PC-3 (cell line): ENCODE measurements around the gene SLC25A29. TPM values are rescaled to one million over a fixed set of nuclear protein-coding genes. Genes with fewer than 3 reads are reported as not detected.

Source experiments
- ATAC-seq: fragments of 200-7000 bp; cut with Tn5 transposase; 2 replicates; pipeline ENCODE4 v1.9.1; 2020; ENCODE audit warnings: mild to moderate bottlenecking, moderate library complexity
- BruUV-seq: library from RNA; stranded (reverse); fragments of 400-500 nt; replicated peaks from 2 replicates; lab custom pipeline; 2021; lab: Mats Ljungman, UMichigan
- CTCF ChIA-PET: fragments of 300-600 bp; sonication (Branson Sonifier 250); formaldehyde crosslinking; loops from one replicate; lab custom pipeline; 2022; ENCODE audit warnings: antibody characterized with exemption; lab: Charles Lee
- POLR2A ChIA-PET: fragments of 300-600 bp; sonication (Branson Sonifier 250); formaldehyde crosslinking; loops from one replicate; lab custom pipeline; 2022; ENCODE audit warnings: antibody characterized with exemption; ENCODE audit not compliant: unreplicated experiment; lab: Charles Lee
- DNase-seq: peaks from one replicate; pipeline ENCODE4 v3.0.0-alpha.2; 2015
- H2AFZ ChIP-seq: fragments of 300-600 bp; sonication (generic); 2 replicates; pipeline ENCODE4 v1.6.0; 2016; ENCODE audit warnings: antibody characterized with exemption, low read length
- H3F3A ChIP-seq: fragments of 300-600 bp; sonication (generic); one replicate; pipeline ENCODE4 v1.6.0; 2017; ENCODE audit warnings: antibody characterized with exemption, low read length, control low read depth, mild to moderate bottlenecking; ENCODE audit not compliant: unreplicated experiment
- H3K27ac ChIP-seq: fragments of 300-600 bp; sonication (generic); 2 replicates; pipeline ENCODE4 v1.5.1; 2016; ENCODE audit warnings: mild to moderate bottlenecking, low read length
- H3K27me3 ChIP-seq: fragments of 300-600 bp; sonication (generic); 2 replicates; pipeline ENCODE4 v1.6.1; 2016; ENCODE audit warnings: low read length, mixed read lengths
- H3K36me3 ChIP-seq: fragments of 300-600 bp; sonication (generic); 2 replicates; pipeline ENCODE4 v1.6.1; 2016; ENCODE audit warnings: low read depth, mixed run types, low read length, mixed read lengths
- H3K4me1 ChIP-seq: fragments of 300-600 bp; sonication (generic); 2 replicates; pipeline ENCODE4 v1.5.1; 2016; ENCODE audit warnings: low read length; ENCODE audit not compliant: insufficient read depth
- H3K4me2 ChIP-seq: fragments of 300-600 bp; sonication (generic); 2 replicates; pipeline ENCODE4 v1.6.0; 2016; ENCODE audit warnings: low read length
- H3K4me3 ChIP-seq: fragments of 300-600 bp; sonication (generic); 2 replicates; pipeline ENCODE4 v1.5.1; 2016; ENCODE audit warnings: mild to moderate bottlenecking, low read length, mixed read lengths
- H3K79me2 ChIP-seq: fragments of 300-600 bp; sonication (generic); 2 replicates; pipeline ENCODE4 v1.6.1; 2017; ENCODE audit warnings: low read length, mixed read lengths
- H3K9ac ChIP-seq: fragments of 300-600 bp; sonication (generic); 2 replicates; pipeline ENCODE4 v1.6.0; 2016; ENCODE audit warnings: mild to moderate bottlenecking, low read length
- H3K9me2 ChIP-seq: fragments of 300-600 bp; sonication (generic); replicated peaks from 2 replicates; pipeline ENCODE4 v1.6.1; 2016; ENCODE audit warnings: mixed run types, low read length, mixed read lengths
- H3K9me3 ChIP-seq: fragments of 300-600 bp; sonication (generic); 2 replicates; pipeline ENCODE4 v1.6.1; 2016; ENCODE audit warnings: low read length, mixed read lengths
- H4K20me1 ChIP-seq: fragments of 300-600 bp; sonication (generic); 2 replicates; pipeline ENCODE4 v1.6.1; 2016; ENCODE audit warnings: low read length, mixed read lengths
- EZH2 ChIP-seq: fragments of 300-600 bp; sonication (generic); IDR thresholded peaks from one replicate; pipeline ENCODE4 v1.6.1; 2017; ENCODE audit warnings: antibody characterized with exemption, mild to moderate bottlenecking, low read length; ENCODE audit not compliant: unreplicated experiment
- EZH2phosphoT487 ChIP-seq: fragments of 300-600 bp; sonication (generic); IDR thresholded peaks from 2 replicates; pipeline ENCODE4 v1.6.1; 2018; ENCODE audit warnings: mild to moderate bottlenecking, antibody characterized with exemption, low read length, borderline replicate concordance
- intact Hi-C: fragments of 100-400 bp; cut with micrococcal nuclease; formaldehyde crosslinking; loops from 2 replicates; pipeline ENCODE4 v1.9.0; 2023
- total RNA-seq: library from RNA; depleted of rRNA; stranded (reverse); fragments of >200 nt; gene quantifications from 2 replicates; pipeline ENCODE4 v1.2.3, GENCODE V29; 2014
- TF ChIP-seq, protein P1 (sequence below): fragments of 300-600 bp; sonication (generic); conservative IDR thresholded peaks from 2 replicates; pipeline ENCODE4 v1.5.1; 2017; ENCODE audit warnings: antibody characterized with exemption, low read depth, mild to moderate bottlenecking, low read length

Gene SLC25A29
- total RNA-seq, 1 experiment from 2014 or later: 53.9 TPM

GRCh38 chr14:100282083-100282350, 24.2 kb downstream of the SLC25A29 start:
- Histone ChIP-seq H2AFZ (no peak overlapping the region), H3K9me2 (no peaks in the 10 kb centered on the region), H3K9ac (no peak overlapping the region), H3F3A (peaks cover 4% of the 10 kb centered on the region), H3K4me3 (no peak overlapping the region), H3K27ac (no peak overlapping the region), H3K9me3 (no peaks in the 10 kb centered on the region), H3K36me3 (peaks cover 8% of the 10 kb centered on the region; the same call in 1 of the 2 replicates), H3K27me3 (no peaks in the 10 kb centered on the region), H3K4me2 (no peak overlapping the region), H3K79me2 (peaks cover 46% of the 10 kb centered on the region), H3K4me1 (0 out of 2 replicates have a peak, but pooled peaks cover 3% of the 10 kb centered on the region), H4K20me1 (0 out of 2 replicates have a peak, but pooled peaks cover 6% of the 10 kb centered on the region)
- no peak for DNase-seq
- no peak for ATAC-seq
- ChIA-PET POLR2A (no interaction called here), CTCF (no interaction called here)
- TF ChIP-seq, protein P1, sequence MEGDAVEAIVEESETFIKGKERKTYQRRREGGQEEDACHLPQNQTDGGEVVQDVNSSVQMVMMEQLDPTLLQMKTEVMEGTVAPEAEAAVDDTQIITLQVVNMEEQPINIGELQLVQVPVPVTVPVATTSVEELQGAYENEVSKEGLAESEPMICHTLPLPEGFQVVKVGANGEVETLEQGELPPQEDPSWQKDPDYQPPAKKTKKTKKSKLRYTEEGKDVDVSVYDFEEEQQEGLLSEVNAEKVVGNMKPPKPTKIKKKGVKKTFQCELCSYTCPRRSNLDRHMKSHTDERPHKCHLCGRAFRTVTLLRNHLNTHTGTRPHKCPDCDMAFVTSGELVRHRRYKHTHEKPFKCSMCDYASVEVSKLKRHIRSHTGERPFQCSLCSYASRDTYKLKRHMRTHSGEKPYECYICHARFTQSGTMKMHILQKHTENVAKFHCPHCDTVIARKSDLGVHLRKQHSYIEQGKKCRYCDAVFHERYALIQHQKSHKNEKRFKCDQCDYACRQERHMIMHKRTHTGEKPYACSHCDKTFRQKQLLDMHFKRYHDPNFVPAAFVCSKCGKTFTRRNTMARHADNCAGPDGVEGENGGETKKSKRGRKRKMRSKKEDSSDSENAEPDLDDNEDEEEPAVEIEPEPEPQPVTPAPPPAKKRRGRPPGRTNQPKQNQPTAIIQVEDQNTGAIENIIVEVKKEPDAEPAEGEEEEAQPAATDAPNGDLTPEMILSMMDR: no peak
- TF ChIP-seq EZH2: no peak
- TF ChIP-seq EZH2phosphoT487: no peak
- intact Hi-C loops: no loop called here
- no TSS peak for BruUV-seq

- no peak overlapping the region for H3K4me3 ChIP-seq
- H3K27ac ChIP-seq: no peak overlapping the region
- ChIA-PET CTCF (no interaction called here), POLR2A (no interaction called here)
- no peaks in the 10 kb centered on the region for H3K9me2 ChIP-seq
- no peak for ATAC-seq
- H3K27me3 ChIP-seq: no peaks in the 10 kb centered on the region
- no peak for DNase-seq
- peaks cover 11% of the 10 kb centered on the region; the same call in 1 of the 2 replicates for H3K36me3 ChIP-seq
- BruUV-seq: no TSS peak
- no peak for TF ChIP-seq EZH2
- no peak for TF ChIP-seq EZH2phosphoT487
- TF ChIP-seq, protein P1: no peak
- intact Hi-C loops: no loop called here
- 0 out of 2 replicates have a peak, but pooled peaks cover 3% of the 10 kb centered on the region for H3K4me1 ChIP-seq
- peaks cover 10% of the 10 kb centered on the region; the same call in 1 of the 2 replicates for H4K20me1 ChIP-seq
- no peak overlapping the region for H2AFZ ChIP-seq
- no peak overlapping the region for H3K9ac ChIP-seq
- peaks cover 4% of the 10 kb centered on the region for H3F3A ChIP-seq
- no peaks in the 10 kb centered on the region for H3K9me3 ChIP-seq
- peaks cover 51% of the 10 kb centered on the region for H3K79me2 ChIP-seq
- H3K4me2 ChIP-seq: no peak overlapping the region
These were observed 24.8 kb downstream of the SLC25A29 start for GRCh38 chr14:100281286-100282082.

DNA sequence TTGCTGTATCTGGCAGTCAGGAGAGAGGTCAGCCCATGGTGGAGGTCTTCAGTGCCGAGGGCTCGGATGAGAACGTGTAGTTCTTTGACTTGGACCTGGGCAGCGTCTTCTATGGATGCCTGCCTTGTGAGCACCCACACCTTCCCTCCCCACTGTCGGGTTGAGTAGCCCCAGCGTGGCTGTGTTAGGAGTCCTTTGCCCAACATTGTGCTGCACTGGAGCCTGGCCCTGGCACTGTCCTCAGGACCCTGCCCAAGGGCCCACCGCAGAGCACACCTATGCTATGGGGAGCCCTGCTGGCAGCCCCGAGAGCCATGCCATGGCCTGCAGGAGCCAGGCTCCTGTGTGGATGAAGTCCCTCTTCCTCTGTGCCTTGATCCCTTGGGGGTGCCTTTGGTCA, 26.7 kb downstream of the SLC25A29 start:
- intact Hi-C loops: no loop called here
- Histone ChIP-seq H3K27me3 (no peaks in the 10 kb centered on the region), H3K27ac (no peak overlapping the region), H2AFZ (no peak overlapping the region), H4K20me1 (peaks cover 24% of the 10 kb centered on the region; the same call in 1 of the 2 replicates), H3K9me2 (no peaks in the 10 kb centered on the region), H3K36me3 (peaks cover 24% of the 10 kb centered on the region; the same call in 1 of the 2 replicates), H3F3A (peaks cover 4% of the 10 kb centered on the region), H3K4me1 (no peaks in the 10 kb centered on the region), H3K9me3 (no peaks in the 10 kb centered on the region), H3K4me2 (no peak overlapping the region), H3K9ac (no peak overlapping the region), H3K79me2 (peaks cover 70% of the 10 kb centered on the region), H3K4me3 (no peak overlapping the region)
- ChIA-PET POLR2A (no interaction called here), CTCF (no interaction called here)
- ATAC-seq: no peak
- no peak for DNase-seq
- TF ChIP-seq, protein P1: no peak
- TF ChIP-seq EZH2 (no peak), EZH2phosphoT487 (no peak)
- no TSS peak for BruUV-seq
